Endothelial cell of umbilical vein (primary cell): ENCODE data around the gene RASGRF2. TPM values are rescaled to one million over a fixed set of nuclear protein-coding genes. Genes with fewer than 3 reads are reported as not detected.

Experiments
- BruUV-seq: library from RNA; stranded (reverse); fragments of 400-500 nt; replicated peaks from 2 replicates; lab custom pipeline; 2021; lab: Mats Ljungman, UMichigan
- CTCF ChIA-PET: fragments of 300-600, 350-600 bp; sonication (Branson Sonifier 250); formaldehyde crosslinking; loops from one replicate; lab custom pipeline; 2021; ENCODE audit warnings: antibody characterized with exemption, inconsistent platforms; lab: Charles Lee
- POLR2A ChIA-PET: fragments of 300-600, 350-600 bp; sonication (Branson Sonifier 250); formaldehyde crosslinking; loops from one replicate; lab custom pipeline; 2021; ENCODE audit warnings: antibody characterized with exemption, inconsistent platforms; lab: Charles Lee
- DNase-seq: peaks from one replicate; pipeline ENCODE4 v3.0.0-alpha.2; 2011; ENCODE audit warnings: low read depth, low spot score
- FAIRE-seq: peaks from 2 replicates; lab custom pipeline; 2011; peaks lifted over from hg19 to GRCh38; lab: Jason Lieb, UNC
- H2AFZ ChIP-seq: 2 replicates; pipeline ENCODE4 v1.6.0; 2012; ENCODE audit warnings: low read depth, low read length, control low read depth, inconsistent platforms
- H3K27ac ChIP-seq: 2 replicates; pipeline ENCODE4 v1.5.1; 2011; ENCODE audit warnings: low read depth, mild to moderate bottlenecking, control low read depth, low read length, moderate library complexity; ENCODE audit not compliant: insufficient read depth
- H3K27me3 ChIP-seq, 2 experiments: 2 replicates each; pipeline versions ENCODE4 v1.6.0 to v1.6.1; 2011; ENCODE audit warnings: low read length in 2 of 2, mixed read lengths in 1 of 2; ENCODE audit not compliant: control insufficient read depth in 2 of 2, insufficient read depth in 2 of 2
- H3K36me3 ChIP-seq, 2 experiments: 2 replicates in 1 of 2; 3 replicates in 1 of 2; pipeline ENCODE4 v1.5.1; 2011; ENCODE audit warnings: low read length in 2 of 2, mild to moderate bottlenecking in 1 of 2, moderate library complexity in 1 of 2; ENCODE audit not compliant: control insufficient read depth in 2 of 2, insufficient read depth in 2 of 2; ENCODE audit errors: extremely low read depth in 1 of 2
- H3K4me1 ChIP-seq: 3 replicates; pipeline ENCODE4 v1.5.1; 2011; ENCODE audit warnings: mild to moderate bottlenecking, low read length; ENCODE audit not compliant: control insufficient read depth, insufficient read depth; ENCODE audit errors: extremely low read depth
- H3K4me2 ChIP-seq: 2 replicates; pipeline ENCODE4 v1.6.1; 2011; ENCODE audit warnings: low read length, control low read depth, mixed read lengths; ENCODE audit not compliant: insufficient read depth
- H3K4me3 ChIP-seq, 3 experiments: fragments of 200-600 bp in 1 of 3; sonication (generic), shearing (Covaris generic) in 1 of 3; replicated peaks in 1 of 3; 2 replicates each; pipeline ENCODE4 v1.5.1; 2011 to 2016; ENCODE audit warnings: control low read depth in 3 of 3, low read length in 3 of 3, mild to moderate bottlenecking in 2 of 3, inconsistent platforms in 1 of 3, low read depth in 1 of 3, moderate library complexity in 1 of 3; ENCODE audit not compliant: insufficient read depth in 1 of 3
- H3K79me2 ChIP-seq: 2 replicates; pipeline ENCODE4 v1.6.0; 2012; ENCODE audit warnings: low read length, inconsistent platforms; ENCODE audit not compliant: control insufficient read depth, insufficient read depth
- H3K9ac ChIP-seq: replicated peaks from 2 replicates; pipeline ENCODE3; 2011; ENCODE audit warnings: low read length, control low read depth; ENCODE audit not compliant: insufficient read depth; ENCODE audit errors: extremely low read depth
- H3K9me1 ChIP-seq: replicated peaks from 3 replicates; pipeline ENCODE4 v1.6.0; 2011; ENCODE audit warnings: mild to moderate bottlenecking, low read length; ENCODE audit not compliant: control insufficient read depth, insufficient read depth; ENCODE audit errors: extremely low read depth
- H3K9me3 ChIP-seq: replicated peaks from 2 replicates; pipeline ENCODE4 v1.5.1; 2012; ENCODE audit warnings: low read length, inconsistent platforms; ENCODE audit not compliant: control insufficient read depth, insufficient read depth
- H4K20me1 ChIP-seq: replicated peaks from 2 replicates; pipeline ENCODE3; 2011; ENCODE audit warnings: mild to moderate bottlenecking, low read length; ENCODE audit not compliant: control insufficient read depth, insufficient read depth; ENCODE audit errors: extremely low read depth
- EZH2 ChIP-seq: IDR thresholded peaks from 2 replicates; pipeline ENCODE4 v1.6.1; 2012; ENCODE audit warnings: borderline replicate concordance, low read depth, mild to moderate bottlenecking, moderate library complexity, low read length, inconsistent platforms; ENCODE audit not compliant: severe bottlenecking
- FOS ChIP-seq: IDR thresholded peaks from 2 replicates; pipeline ENCODE4 v1.6.1; 2011; ENCODE audit warnings: mild to moderate bottlenecking, low read length, moderate library complexity, borderline replicate concordance; ENCODE audit not compliant: insufficient read depth
- GATA2 ChIP-seq: IDR thresholded peaks from 2 replicates; pipeline ENCODE4 v1.7.0; 2011; ENCODE audit warnings: low read depth, mild to moderate bottlenecking, moderate library complexity, mixed read lengths, low read length; ENCODE audit not compliant: insufficient read length, insufficient read depth
- JUN ChIP-seq: IDR thresholded peaks from 2 replicates; pipeline ENCODE4 v1.6.1; 2011; ENCODE audit warnings: borderline replicate concordance, low read depth; ENCODE audit not compliant: insufficient read length, insufficient read depth
- MYC ChIP-seq: IDR thresholded peaks from one replicate; pipeline ENCODE4 v1.6.1; 2011; ENCODE audit warnings: mild to moderate bottlenecking, low read depth, low read length
- POLR2A ChIP-seq: IDR thresholded peaks from 2 replicates; pipeline ENCODE4 v1.6.1; 2012; ENCODE audit warnings: low read depth, mild to moderate bottlenecking, control low read depth, low read length
- POLR2AphosphoS5 ChIP-seq: IDR thresholded peaks from 2 replicates; pipeline ENCODE4 v1.6.1; 2012; ENCODE audit warnings: low read depth, mild to moderate bottlenecking, control low read depth, low read length, moderate library complexity; ENCODE audit not compliant: insufficient read depth
- dilution Hi-C: fragments of 300-500 bp; cut with MboI; formaldehyde crosslinking; loops from one replicate; pipeline ENCODE4 v1.15.0; 2019; ENCODE audit warnings: low sequenced_read_pairs; ENCODE audit not compliant: extremely low pct_ligation_motif_present
- intact Hi-C: fragments of 100-400 bp; cut with micrococcal nuclease; formaldehyde crosslinking; loops from one replicate; pipeline ENCODE4 v1.10.0; 2022
- polyA plus RNA-seq, 4 experiments: library from polyadenylated mRNA; depleted of rRNA in 3 of 4; stranded (reverse) in 3 of 4; unstranded in 1 of 4; fragments of >200 nt; gene quantifications; 2 replicates each; pipeline versions ENCODE4 v1.2.1 to v1.2.3, GENCODE V29; 2011 to 2012; ENCODE audit warnings: missing spikeins in 1 of 4
- total RNA-seq: library from RNA; stranded (reverse); gene quantifications from 2 replicates; pipeline ENCODE4 v1.2.3, GENCODE V29; 2021
- TF ChIP-seq, protein P1 (sequence below), 2 donors: IDR thresholded peaks; 1 replicate in 1 of 2; 2 replicates in 1 of 2; pipeline ENCODE4 v1.5.1; 2011; ENCODE audit warnings: low read length in 2 of 2, mild to moderate bottlenecking in 2 of 2, moderate library complexity in 2 of 2, control low read depth in 1 of 2, inconsistent platforms in 1 of 2, low read depth in 1 of 2; ENCODE audit not compliant: insufficient read depth in 1 of 2; ENCODE audit errors: extremely low read depth in 1 of 2
- TF ChIP-seq, protein P2 (sequence below): IDR thresholded peaks from 2 replicates; pipeline ENCODE4 v1.6.1; 2011; ENCODE audit not compliant: insufficient read depth, insufficient read length

The RASGRF2 gene
- total and polyA plus RNA-seq, 2 donors (not counting 3 experiments of a cell fraction or from before 2014, with no cell fraction given), result 0.41 to 4.0 TPM

GRCh38 chr5:81216152-81216551 is 256.0 kb downstream of the RASGRF2 start:
- Histone ChIP-seq H3K4me2 (no peak overlapping the region), H3K9me1 (no peaks in the 10 kb centered on the region), H3K4me3 (no peak overlapping the region), H3K27ac (no peak overlapping the region), H3K36me3 (no peaks in the 10 kb centered on the region), H3K9me3 (no peaks in the 10 kb centered on the region), H4K20me1 (no peaks in the 10 kb centered on the region), H3K9ac (no peak overlapping the region), H3K79me2 (no peaks in the 10 kb centered on the region), H2AFZ (no peak overlapping the region), H3K4me1 (no peaks in the 10 kb centered on the region), H3K27me3 (no peaks in the 10 kb centered on the region)
- POLR2A ChIA-PET, result no interaction called here
- intact Hi-C loops (no loop called here), dilution Hi-C loops (no loop called here)
- CTCF ChIA-PET, result interaction anchor here (1.4 kb wide), 1 partner anchor 21 kb away, joined by 3 read pairs; no protein-coding TSS in a partner anchor
- no peak for DNase-seq
- no peak for TF ChIP-seq JUN
- TF ChIP-seq, protein P1, sequence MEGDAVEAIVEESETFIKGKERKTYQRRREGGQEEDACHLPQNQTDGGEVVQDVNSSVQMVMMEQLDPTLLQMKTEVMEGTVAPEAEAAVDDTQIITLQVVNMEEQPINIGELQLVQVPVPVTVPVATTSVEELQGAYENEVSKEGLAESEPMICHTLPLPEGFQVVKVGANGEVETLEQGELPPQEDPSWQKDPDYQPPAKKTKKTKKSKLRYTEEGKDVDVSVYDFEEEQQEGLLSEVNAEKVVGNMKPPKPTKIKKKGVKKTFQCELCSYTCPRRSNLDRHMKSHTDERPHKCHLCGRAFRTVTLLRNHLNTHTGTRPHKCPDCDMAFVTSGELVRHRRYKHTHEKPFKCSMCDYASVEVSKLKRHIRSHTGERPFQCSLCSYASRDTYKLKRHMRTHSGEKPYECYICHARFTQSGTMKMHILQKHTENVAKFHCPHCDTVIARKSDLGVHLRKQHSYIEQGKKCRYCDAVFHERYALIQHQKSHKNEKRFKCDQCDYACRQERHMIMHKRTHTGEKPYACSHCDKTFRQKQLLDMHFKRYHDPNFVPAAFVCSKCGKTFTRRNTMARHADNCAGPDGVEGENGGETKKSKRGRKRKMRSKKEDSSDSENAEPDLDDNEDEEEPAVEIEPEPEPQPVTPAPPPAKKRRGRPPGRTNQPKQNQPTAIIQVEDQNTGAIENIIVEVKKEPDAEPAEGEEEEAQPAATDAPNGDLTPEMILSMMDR (IDR thresholded peaks at IDR 0.05; ENCODE audit: extremely low read depth in 1 of 2, insufficient read depth in 1 of 2, low read depth in 1 of 2, low read length in 2 of 2), result no peak
- TF ChIP-seq POLR2A, result no peak
- TF ChIP-seq POLR2AphosphoS5, result no peak
- TF ChIP-seq GATA2, result no peak
- no peak for TF ChIP-seq FOS
- no peak for TF ChIP-seq EZH2
- TF ChIP-seq MYC, result no peak
- TF ChIP-seq, protein P2, sequence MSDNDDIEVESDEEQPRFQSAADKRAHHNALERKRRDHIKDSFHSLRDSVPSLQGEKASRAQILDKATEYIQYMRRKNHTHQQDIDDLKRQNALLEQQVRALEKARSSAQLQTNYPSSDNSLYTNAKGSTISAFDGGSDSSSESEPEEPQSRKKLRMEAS, result no peak
- BruUV-seq, result no TSS peak
- no peak for FAIRE-seq
